Calu3 (cell line): Measurements from ENCODE around the gene ARSG. TPM values are rescaled to one million over a fixed set of nuclear protein-coding genes. Genes with fewer than 3 reads are reported as not detected.
A peak's percentile ranks its signal among the peaks of the same experiment; 100 is the strongest.
"Not testable (repeated sequence)": the region's sequence is repeated elsewhere in the genome, so short reads cannot be mapped to it uniquely, and the experiment has no call there.

ENCODE experiments used
- BruUV-seq: library from RNA; stranded (reverse); fragments of 400-500 nt; replicated peaks from 2 replicates; lab custom pipeline; 2021; lab: Mats Ljungman, UMichigan
- CTCF ChIA-PET: fragments of 300-600 bp; sonication (Branson Sonifier 250); formaldehyde crosslinking; loops from one replicate; lab custom pipeline; 2022; ENCODE audit warnings: antibody characterized with exemption; lab: Charles Lee
- DNase-seq: peaks from one replicate; pipeline ENCODE4 v3.0.0; 2022
- H3K27ac Mint-ChIP-seq: one replicate; pipeline ENCODE4 v1.8.0; 2022; ENCODE audit warnings: mixed read lengths; ENCODE audit not compliant: unreplicated experiment
- H3K27me3 Mint-ChIP-seq: one replicate; pipeline ENCODE4 v1.8.0; 2022; ENCODE audit warnings: mixed read lengths; ENCODE audit not compliant: unreplicated experiment
- H3K36me3 Mint-ChIP-seq: one replicate; pipeline ENCODE4 v1.8.0; 2022; ENCODE audit warnings: mild to moderate bottlenecking, moderate library complexity, mixed read lengths; ENCODE audit not compliant: insufficient read depth, unreplicated experiment
- H3K4me1 Mint-ChIP-seq: one replicate; pipeline ENCODE4 v1.8.0; 2022; ENCODE audit warnings: mild to moderate bottlenecking, low read depth, mixed read lengths; ENCODE audit not compliant: unreplicated experiment
- H3K4me3 Mint-ChIP-seq: one replicate; pipeline ENCODE4 v1.8.0; 2022; ENCODE audit warnings: mild to moderate bottlenecking, low read depth, moderate library complexity, mixed read lengths; ENCODE audit not compliant: unreplicated experiment
- H3K9me3 Mint-ChIP-seq: one replicate; pipeline ENCODE4 v1.8.0; 2022; ENCODE audit warnings: low read depth, mixed read lengths; ENCODE audit not compliant: unreplicated experiment
- intact Hi-C: fragments of 100-400 bp; cut with micrococcal nuclease; formaldehyde crosslinking; loops from one replicate; pipeline ENCODE4 v1.10.0; 2022; ENCODE audit not compliant: unreplicated experiment
- total RNA-seq: library from RNA; stranded (reverse); gene quantifications from 2 replicates; pipeline ENCODE4 v1.2.3, GENCODE V29; 2022
- TF ChIP-seq, protein P1 (sequence below): fragments of 200-600 bp; IDR thresholded peaks from one replicate; pipeline ENCODE4 v1.8.0; 2022; ENCODE audit warnings: antibody characterized with exemption; ENCODE audit not compliant: unreplicated experiment

ARSG gene
- total RNA-seq, 1 experiment from 2014 or later: 1.4 TPM

DNA sequence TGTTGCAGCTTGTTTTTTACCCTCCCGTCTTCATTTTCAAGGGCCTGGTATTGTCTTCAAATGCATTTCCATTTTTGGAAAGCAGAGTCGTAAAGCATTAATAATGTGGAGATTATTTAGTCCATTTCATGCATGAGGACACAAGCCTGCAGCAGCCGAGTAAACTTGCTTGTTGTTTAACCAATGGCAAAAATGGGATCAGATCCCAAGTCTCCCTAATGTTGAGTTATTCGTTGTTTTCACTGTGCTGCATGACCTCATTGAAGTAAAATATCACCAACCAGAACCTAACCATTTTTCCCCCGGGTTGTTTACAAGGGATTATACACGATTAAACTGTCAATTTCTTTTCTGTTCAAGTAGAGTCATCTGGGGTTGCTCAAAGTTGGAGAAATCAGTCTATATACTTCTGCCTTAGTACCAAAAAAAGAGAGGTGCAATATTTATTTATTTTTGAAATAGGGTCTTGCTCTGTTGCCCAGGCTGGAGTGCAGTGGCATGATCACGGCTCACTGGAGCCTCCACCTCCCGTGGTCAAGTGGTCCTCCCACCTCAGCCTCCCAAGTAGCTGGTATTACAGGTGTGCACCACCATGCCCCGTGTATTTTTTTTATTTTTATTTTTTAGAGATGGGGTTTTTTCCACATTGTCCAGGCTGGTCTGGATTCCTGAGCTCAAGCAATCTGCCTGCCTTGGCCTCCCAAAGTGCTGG lies 31.1 kb upstream of the ARSG start:
- BruUV-seq: TSS peak; percentile 43
- no peak for DNase-seq
- no peak overlapping the region for H3K27ac Mint-ChIP-seq
- no peaks in the 10 kb centered on the region for H3K9me3 Mint-ChIP-seq
- TF ChIP-seq, protein P1, sequence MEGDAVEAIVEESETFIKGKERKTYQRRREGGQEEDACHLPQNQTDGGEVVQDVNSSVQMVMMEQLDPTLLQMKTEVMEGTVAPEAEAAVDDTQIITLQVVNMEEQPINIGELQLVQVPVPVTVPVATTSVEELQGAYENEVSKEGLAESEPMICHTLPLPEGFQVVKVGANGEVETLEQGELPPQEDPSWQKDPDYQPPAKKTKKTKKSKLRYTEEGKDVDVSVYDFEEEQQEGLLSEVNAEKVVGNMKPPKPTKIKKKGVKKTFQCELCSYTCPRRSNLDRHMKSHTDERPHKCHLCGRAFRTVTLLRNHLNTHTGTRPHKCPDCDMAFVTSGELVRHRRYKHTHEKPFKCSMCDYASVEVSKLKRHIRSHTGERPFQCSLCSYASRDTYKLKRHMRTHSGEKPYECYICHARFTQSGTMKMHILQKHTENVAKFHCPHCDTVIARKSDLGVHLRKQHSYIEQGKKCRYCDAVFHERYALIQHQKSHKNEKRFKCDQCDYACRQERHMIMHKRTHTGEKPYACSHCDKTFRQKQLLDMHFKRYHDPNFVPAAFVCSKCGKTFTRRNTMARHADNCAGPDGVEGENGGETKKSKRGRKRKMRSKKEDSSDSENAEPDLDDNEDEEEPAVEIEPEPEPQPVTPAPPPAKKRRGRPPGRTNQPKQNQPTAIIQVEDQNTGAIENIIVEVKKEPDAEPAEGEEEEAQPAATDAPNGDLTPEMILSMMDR: no peak
- no peak overlapping the region for H3K4me3 Mint-ChIP-seq
- H3K27me3 Mint-ChIP-seq: no peaks in the 10 kb centered on the region
- H3K4me1 Mint-ChIP-seq: no peaks in the 10 kb centered on the region
- H3K36me3 Mint-ChIP-seq: peaks cover 6% of the 10 kb centered on the region
- intact Hi-C loops: no loop called here
- CTCF ChIA-PET: no interaction called here

DNA sequence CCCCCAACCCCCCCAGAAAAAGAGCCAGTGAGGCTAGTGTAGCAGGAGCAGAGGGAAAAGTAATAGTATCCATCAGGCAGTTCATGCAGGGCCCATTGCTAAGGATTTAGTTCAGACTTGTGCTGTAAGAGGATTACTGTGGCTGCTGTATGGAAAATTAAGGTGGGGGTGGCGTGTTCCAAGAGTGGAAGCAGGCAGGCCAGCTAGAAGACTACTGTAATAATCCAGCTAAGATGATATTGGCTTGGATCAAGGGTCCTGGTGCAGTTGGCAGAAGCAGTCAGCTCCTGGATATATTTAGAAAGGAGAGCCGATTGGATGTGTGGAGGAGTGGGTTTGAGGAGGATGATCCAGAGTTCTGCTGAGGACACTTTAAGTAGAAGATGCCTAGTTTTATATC lies 28.8 kb upstream of the ARSG start:
- not testable (repeated sequence) for H3K4me1 Mint-ChIP-seq, H3K27me3 Mint-ChIP-seq, BruUV-seq, H3K27ac Mint-ChIP-seq, H3K9me3 Mint-ChIP-seq, H3K36me3 Mint-ChIP-seq, H3K4me3 Mint-ChIP-seq, DNase-seq
- CTCF ChIA-PET: interaction anchor here (4.0 kb wide), 1 partner anchor 137 kb away, joined by 21 read pairs; no protein-coding TSS in a partner anchor
- intact Hi-C loops: loop anchor here (2.0 kb wide), 1 partner anchor 136 kb away; no protein-coding TSS in a partner anchor

DNA sequence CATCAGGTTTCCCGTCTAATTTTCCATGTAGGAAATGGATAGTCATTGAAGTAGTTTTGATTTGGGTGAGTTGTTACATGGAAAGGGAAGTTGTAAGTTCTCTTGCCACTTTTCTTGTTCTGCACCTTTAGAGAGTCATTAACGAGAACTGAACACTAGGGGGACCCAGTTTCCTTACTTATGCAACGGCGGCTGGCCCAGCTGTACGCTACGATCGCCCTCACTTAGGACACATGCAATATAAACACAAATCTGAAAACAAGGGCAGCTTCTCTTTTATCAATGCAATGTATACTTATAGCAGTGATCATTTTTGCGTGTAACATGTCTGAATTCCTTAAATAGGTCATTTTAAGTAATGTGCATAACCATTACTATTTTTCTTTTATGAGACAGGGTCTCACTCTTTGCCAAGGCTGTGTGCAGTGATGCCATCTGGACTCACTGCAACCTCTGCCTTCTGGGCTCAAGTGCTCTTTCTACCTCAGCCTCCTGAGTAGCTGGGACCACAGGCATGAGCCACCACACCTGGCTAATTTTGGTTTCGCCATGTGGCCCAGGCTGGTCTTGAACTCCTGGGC lies 28.1 kb upstream of the ARSG start:
- CTCF ChIA-PET: interaction anchor here (4.0 kb wide), 1 partner anchor 136 kb away, joined by 21 read pairs; no protein-coding TSS in a partner anchor
- DNase-seq: peak; percentile 58
- intact Hi-C loops: loop anchor here (1.0 to 2.0 kb wide), 3 partner anchors 136 to 200 kb away; no protein-coding TSS in a partner anchor
- H3K36me3 Mint-ChIP-seq, H3K9me3 Mint-ChIP-seq, H3K27ac Mint-ChIP-seq, BruUV-seq, H3K27me3 Mint-ChIP-seq, H3K4me3 Mint-ChIP-seq, H3K4me1 Mint-ChIP-seq: not testable (repeated sequence)
- TF ChIP-seq, protein P1: peak; percentile 10

DNA sequence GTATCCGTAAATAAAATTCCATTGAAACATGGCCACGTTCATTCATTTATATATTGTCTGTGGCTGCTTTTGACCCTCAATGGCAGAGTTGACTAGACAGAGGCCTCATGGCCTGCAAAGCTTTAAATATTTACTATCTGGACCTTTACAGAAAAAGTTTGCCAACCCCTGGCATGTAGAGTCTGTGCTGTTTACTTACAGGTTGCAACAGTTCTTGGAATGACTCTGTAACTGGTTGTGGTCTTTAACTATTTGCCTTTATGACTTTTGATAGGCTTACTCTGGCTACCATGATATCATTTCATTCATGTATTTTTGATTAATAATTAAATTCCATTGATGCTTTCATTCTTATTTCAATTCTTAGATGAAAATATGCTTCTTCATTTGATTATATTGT lies 25.5 kb upstream of the ARSG start:
- BruUV-seq, DNase-seq, intact Hi-C loops, H3K9me3 Mint-ChIP-seq, H3K27ac Mint-ChIP-seq, H3K4me3 Mint-ChIP-seq, H3K4me1 Mint-ChIP-seq, H3K27me3 Mint-ChIP-seq, H3K36me3 Mint-ChIP-seq: not testable (repeated sequence)
- CTCF ChIA-PET: interaction anchor here (0.7 to 4.0 kb wide), 2 partner anchors 133 to 191 kb away, joined by 6 to 21 read pairs; partner anchors contain the start of gene WIPI1

DNA sequence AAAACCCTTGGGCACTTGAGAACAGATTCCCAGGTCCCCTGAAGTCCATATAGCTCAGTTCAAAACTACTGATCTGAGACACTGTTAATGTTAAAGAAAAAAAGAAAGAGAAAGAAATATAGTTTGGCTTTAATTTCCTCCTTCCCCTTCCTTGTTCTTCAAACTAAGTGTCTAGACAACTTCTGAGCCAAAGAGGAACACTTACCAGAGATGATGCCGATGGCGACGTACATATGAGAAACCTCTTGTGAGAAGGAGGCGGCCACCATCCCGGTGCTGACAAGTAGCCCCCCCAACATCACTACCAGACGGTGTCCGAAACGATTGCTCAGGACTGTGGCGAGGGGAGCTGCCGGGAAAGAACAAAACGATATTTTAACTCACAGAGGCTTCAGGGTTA lies 17.6 kb upstream of the ARSG start:
- no peaks in the 10 kb centered on the region for H3K27me3 Mint-ChIP-seq
- no peak for DNase-seq
- no peaks in the 10 kb centered on the region for H3K4me1 Mint-ChIP-seq
- TF ChIP-seq, protein P1: no peak
- CTCF ChIA-PET: no interaction called here
- H3K27ac Mint-ChIP-seq: no peak overlapping the region
- no peak overlapping the region for H3K4me3 Mint-ChIP-seq
- intact Hi-C loops: no loop called here
- BruUV-seq: no TSS peak
- no peaks in the 10 kb centered on the region for H3K9me3 Mint-ChIP-seq
- H3K36me3 Mint-ChIP-seq: no peaks in the 10 kb centered on the region

DNA sequence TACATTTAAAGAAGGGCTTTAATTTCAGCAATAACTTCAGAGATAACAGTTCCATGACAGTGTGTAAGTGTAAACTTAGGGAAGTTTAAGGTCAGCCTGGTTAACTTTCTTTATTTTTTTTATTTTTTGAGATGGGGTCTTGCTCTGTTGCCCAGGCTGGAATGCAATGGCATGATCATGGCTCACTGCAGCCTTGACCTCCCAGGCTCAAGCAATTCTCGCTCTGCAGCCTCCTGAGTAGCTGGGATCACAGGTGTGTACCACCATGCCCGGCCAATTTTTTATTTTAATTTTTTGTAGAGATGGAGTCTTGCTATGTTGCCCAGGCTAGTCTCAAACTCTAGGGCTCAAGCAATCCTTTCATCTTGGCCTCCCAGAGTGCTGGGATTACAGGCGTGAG lies 15.0 kb upstream of the ARSG start:
- H3K27me3 Mint-ChIP-seq, H3K27ac Mint-ChIP-seq, H3K4me1 Mint-ChIP-seq, H3K36me3 Mint-ChIP-seq, BruUV-seq, intact Hi-C loops, CTCF ChIA-PET, DNase-seq, H3K9me3 Mint-ChIP-seq, H3K4me3 Mint-ChIP-seq: not testable (repeated sequence)
